ENCODE data around the gene MTFR1L. TPM values are rescaled to one million over a fixed set of nuclear protein-coding genes. Genes with fewer than 3 reads are reported as not detected.

The MTFR1L gene
- total and polyA plus RNA-seq, 9 of the 15 experiments (the other 6 are each of a cell fraction or from before 2014, with no cell fraction given) = 41.4 to 98.5 (median 53.7) TPM

DNA sequence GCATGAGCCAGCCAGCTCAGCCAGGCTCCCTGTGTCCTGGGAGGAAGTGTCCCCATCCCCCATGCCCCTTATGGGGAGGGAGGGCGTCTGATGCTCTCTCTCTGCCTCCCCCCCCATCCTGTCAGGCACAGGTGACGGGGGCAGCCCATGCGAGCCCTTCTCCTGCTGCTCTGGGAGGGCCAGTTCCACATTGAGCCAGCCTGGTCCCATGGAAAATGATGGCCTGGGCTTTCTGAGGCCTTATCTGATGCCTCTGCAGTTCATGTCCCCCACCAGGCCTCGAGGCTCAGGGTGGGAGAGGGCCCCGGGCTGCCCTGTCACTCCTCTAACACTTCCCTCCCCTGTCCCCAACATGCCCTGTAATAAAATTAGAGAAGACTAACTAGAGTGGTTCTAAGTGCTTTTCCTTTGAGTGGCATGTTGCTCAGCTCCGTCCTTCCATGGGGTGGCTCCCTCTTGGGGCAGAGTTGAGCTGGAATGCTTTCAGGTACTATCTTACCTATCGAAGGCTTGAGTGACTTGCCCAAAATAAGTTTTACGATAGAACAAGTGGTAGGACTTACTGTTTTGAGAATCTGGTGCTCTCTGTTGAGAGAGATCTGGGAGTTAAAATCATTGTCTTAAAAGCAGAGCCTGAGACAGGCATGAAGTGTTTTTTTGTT, 1.8 kb upstream of the MTFR1L start (continued):
- TF ChIP-seq, protein P1, sequence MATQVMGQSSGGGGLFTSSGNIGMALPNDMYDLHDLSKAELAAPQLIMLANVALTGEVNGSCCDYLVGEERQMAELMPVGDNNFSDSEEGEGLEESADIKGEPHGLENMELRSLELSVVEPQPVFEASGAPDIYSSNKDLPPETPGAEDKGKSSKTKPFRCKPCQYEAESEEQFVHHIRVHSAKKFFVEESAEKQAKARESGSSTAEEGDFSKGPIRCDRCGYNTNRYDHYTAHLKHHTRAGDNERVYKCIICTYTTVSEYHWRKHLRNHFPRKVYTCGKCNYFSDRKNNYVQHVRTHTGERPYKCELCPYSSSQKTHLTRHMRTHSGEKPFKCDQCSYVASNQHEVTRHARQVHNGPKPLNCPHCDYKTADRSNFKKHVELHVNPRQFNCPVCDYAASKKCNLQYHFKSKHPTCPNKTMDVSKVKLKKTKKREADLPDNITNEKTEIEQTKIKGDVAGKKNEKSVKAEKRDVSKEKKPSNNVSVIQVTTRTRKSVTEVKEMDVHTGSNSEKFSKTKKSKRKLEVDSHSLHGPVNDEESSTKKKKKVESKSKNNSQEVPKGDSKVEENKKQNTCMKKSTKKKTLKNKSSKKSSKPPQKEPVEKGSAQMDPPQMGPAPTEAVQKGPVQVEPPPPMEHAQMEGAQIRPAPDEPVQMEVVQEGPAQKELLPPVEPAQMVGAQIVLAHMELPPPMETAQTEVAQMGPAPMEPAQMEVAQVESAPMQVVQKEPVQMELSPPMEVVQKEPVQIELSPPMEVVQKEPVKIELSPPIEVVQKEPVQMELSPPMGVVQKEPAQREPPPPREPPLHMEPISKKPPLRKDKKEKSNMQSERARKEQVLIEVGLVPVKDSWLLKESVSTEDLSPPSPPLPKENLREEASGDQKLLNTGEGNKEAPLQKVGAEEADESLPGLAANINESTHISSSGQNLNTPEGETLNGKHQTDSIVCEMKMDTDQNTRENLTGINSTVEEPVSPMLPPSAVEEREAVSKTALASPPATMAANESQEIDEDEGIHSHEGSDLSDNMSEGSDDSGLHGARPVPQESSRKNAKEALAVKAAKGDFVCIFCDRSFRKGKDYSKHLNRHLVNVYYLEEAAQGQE (IDR thresholded peaks at IDR 0.05; ENCODE audit: borderline replicate concordance) = peak; percentile 18; the same call in 1 of the 2 replicates
- TF ChIP-seq, protein P1 (CRISPR knock-in tag; IDR thresholded peaks at IDR 0.05; ENCODE audit: low read depth) = no peak
- TF ChIP-seq, protein P2, sequence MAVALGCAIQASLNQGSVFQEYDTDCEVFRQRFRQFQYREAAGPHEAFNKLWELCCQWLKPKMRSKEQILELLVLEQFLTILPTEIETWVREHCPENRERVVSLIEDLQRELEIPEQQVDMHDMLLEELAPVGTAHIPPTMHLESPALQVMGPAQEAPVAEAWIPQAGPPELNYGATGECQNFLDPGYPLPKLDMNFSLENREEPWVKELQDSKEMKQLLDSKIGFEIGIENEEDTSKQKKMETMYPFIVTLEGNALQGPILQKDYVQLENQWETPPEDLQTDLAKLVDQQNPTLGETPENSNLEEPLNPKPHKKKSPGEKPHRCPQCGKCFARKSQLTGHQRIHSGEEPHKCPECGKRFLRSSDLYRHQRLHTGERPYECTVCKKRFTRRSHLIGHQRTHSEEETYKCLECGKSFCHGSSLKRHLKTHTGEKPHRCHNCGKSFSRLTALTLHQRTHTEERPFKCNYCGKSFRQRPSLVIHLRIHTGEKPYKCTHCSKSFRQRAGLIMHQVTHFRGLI (CRISPR knock-in tag; IDR thresholded peaks at IDR 0.05) = peak; percentile 80; the same call in 1 of the 2 replicates
